WI38 (cell line): ENCODE measurements around the gene PPIP5K2.

ENCODE experiments used
- H3K4me3 ChIP-seq: 2 replicates; pipeline ENCODE4 v1.5.1; 2011; ENCODE audit warnings: low read depth, mild to moderate bottlenecking, control low read depth, low read length
- TF ChIP-seq, protein P1 (sequence below): IDR thresholded peaks from 2 replicates; pipeline ENCODE4 v1.5.1; 2012; ENCODE audit warnings: low read depth, mild to moderate bottlenecking, control low read depth, low read length

PPIP5K2 gene

DNA sequence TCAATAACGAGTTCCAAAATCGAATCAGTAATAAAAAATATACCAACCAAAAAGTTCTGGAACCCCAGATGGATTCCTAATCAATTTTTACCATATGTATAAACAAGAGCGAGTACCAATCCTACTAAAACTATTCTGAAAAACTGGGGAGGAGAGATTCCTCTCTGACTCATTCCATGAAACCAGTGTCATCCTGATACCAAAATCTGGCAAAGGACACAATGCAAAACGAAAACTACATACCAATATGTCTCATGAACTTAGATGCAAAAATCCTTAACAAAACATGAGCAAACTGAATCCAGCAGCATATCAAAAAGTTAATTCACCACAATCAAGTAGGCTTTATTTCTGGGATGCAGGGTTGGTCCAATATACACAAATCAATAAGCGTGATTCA lies 108.0 kb downstream of the PPIP5K2 start:
- no peak overlapping the region for H3K4me3 ChIP-seq
- TF ChIP-seq, protein P1, sequence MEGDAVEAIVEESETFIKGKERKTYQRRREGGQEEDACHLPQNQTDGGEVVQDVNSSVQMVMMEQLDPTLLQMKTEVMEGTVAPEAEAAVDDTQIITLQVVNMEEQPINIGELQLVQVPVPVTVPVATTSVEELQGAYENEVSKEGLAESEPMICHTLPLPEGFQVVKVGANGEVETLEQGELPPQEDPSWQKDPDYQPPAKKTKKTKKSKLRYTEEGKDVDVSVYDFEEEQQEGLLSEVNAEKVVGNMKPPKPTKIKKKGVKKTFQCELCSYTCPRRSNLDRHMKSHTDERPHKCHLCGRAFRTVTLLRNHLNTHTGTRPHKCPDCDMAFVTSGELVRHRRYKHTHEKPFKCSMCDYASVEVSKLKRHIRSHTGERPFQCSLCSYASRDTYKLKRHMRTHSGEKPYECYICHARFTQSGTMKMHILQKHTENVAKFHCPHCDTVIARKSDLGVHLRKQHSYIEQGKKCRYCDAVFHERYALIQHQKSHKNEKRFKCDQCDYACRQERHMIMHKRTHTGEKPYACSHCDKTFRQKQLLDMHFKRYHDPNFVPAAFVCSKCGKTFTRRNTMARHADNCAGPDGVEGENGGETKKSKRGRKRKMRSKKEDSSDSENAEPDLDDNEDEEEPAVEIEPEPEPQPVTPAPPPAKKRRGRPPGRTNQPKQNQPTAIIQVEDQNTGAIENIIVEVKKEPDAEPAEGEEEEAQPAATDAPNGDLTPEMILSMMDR = no peak

DNA sequence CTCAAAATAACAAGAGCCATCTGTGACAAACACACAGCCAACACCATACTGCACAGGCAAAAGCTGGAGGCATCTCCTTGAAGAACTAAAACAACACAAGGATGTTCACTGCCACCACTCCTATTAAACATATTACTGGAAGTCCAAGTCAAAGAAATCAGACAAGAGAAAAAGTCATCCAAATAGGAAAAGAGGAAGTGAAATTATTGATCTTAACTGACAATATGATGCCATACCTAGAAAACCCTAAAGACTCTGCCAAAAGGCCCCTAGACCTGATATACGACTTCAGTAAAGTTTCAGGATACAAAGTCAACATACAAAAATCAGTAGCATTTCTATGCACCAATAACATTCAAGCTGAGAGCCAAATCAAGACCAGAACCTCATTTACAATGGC lies 108.5 kb downstream of the PPIP5K2 start:
- TF ChIP-seq, protein P1 = no peak

DNA sequence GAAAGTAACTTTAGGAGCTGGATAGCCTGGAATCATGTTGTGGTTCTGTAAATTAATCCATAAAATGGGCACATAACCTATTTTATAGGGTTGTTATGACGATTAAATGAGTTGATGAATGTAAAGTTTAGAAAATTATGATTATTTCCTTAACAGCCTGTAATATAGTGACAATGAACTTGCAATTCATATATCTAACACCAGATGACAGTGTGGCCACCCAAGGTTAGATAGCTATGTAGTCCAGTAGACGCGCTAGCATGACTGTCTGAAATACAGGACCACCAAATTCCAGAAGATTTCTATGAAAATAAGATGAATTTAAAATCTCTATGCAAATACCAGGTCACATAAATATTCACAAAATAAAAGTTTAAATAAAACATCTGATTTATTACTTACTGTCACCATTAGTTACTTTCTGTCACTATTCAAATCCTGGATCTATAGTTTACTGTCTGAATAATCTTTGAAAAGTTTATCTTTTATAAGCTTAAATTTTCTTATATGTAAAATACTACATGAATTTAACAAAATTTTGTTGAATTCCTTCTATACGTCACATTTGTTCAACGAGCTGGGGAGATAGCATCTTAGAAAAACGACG lies 112.4 kb downstream of the PPIP5K2 start:
- TF ChIP-seq, protein P1 = peak; percentile 71
- no peak overlapping the region for H3K4me3 ChIP-seq

More for the DNA sequence above, 108.5 kb downstream of the PPIP5K2 start:
- no peak overlapping the region for H3K4me3 ChIP-seq

DNA sequence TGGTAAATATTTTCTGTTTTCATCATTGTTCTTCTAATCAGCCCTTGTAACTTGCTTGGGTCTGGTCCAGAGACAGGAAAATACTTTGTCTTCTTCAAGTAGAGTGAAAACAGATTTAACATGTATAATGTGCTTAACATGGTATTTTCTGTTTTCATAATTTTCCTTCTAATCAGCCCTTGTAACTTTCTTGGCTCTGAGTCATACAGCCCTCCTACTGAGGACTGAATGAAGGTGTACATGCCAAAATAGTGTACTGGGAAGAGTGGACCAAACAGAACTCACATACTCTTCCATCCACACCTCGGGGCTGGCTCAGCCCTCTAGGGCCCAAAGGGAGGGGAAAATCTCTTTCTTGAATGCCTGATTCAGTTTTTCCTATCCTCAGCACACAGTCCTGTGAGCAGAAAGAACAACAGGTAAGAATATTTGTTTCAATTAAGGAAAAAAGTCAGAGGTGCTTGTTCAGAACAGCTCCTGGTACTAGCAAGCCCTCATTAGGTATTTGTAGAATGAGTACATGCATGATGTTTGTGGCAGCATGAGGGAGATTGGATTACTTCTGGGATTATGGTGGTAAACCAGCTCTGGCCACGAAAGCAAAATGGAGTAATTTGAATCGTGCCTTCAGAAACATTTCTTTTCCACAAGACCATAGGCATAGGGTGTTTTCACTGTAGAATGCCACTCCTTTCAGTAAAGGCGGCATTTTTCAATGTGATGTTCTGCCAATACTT lies 114.3 kb downstream of the PPIP5K2 start:
- TF ChIP-seq, protein P1 = no peak
- no peak overlapping the region for H3K4me3 ChIP-seq

DNA sequence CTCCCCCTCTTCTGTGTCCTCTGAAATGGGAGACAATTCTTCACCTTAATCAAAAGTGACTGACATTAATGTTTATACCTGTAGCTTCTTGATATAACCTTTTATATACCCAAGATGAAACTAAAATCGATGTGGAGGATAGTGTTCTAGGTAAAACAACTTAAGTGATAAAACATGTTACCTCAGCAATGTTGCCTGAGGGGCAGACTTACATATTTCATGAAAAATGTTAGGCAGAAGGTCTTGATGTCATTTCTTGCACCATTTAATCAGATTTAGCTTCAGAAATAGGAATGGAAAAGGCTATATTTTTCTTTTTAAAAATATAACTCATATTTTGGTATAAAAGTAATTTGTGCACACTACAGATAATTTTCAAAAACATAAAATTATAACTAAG lies 115.8 kb downstream of the PPIP5K2 start:
- TF ChIP-seq, protein P1 = no peak
- no peak overlapping the region for H3K4me3 ChIP-seq

DNA sequence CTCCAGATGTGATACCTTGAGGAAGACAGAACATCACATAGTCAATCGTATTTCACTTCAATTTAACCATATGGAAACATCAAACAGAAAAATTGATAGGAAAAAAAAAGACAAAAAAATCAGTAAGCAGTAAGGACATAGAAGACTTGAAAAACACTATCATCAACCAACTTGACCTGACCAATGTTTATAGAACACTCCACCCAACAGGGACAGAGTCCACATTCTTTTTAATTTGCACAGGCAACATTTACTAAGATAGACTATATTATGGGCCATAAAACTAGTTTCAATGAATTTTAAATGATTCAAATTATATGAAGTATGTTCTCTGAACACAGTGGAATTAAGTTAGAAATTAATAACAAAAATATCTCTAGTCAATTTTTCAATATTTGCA lies 117.7 kb downstream of the PPIP5K2 start:
- no peak overlapping the region for H3K4me3 ChIP-seq
- TF ChIP-seq, protein P1 = no peak

DNA sequence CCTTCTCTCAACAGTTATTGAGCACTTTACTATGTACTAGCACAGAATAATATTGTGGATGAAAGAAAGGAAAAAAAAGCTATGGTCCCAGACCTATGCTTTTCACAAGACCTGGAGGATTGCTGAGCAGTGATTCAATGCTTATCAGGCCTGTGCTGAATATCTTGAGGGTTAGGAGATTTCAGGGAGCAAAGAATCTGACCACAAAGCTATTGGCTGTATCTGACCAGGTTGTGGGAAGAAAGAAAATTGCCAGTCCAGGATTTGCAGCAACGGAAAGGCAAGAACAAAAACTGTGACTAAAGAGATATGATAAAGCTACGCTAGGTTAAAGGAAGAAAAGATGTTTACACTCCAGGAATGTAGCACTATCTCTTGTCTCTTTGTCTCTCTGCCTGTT lies 123.6 kb downstream of the PPIP5K2 start:
- TF ChIP-seq, protein P1 = no peak
- no peak overlapping the region for H3K4me3 ChIP-seq
